Liver (tissue), 3 donors: ENCODE results near the gene GNPTAB.

Experiments used
- GABPA ChIP-seq, 2 donors: IDR thresholded peaks in 1 of 2; conservative IDR thresholded peaks in 1 of 2; 2 replicates each; pipeline ENCODE4 v1.6.1; 2016; ENCODE audit warnings: antibody characterized with exemption in 2 of 2, mild to moderate bottlenecking in 1 of 2, moderate library complexity in 1 of 2
- JUND ChIP-seq, 2 donors: IDR thresholded peaks; 2 replicates each; pipeline ENCODE4 v1.6.1; 2016; ENCODE audit warnings: antibody characterized with exemption in 2 of 2
- RXRA ChIP-seq, 2 donors: IDR thresholded peaks; 2 replicates each; pipeline ENCODE4 v1.6.1; 2017 to 2018; ENCODE audit warnings: antibody characterized with exemption in 2 of 2, mild to moderate bottlenecking in 1 of 2
- TF ChIP-seq, protein P1 (sequence below): IDR thresholded peaks from 2 replicates; pipeline ENCODE4 v1.6.1; 2016; ENCODE audit warnings: antibody characterized with exemption
- TF ChIP-seq, protein P2 (sequence below): fragments of 150-350 bp; IDR thresholded peaks from 2 replicates; pipeline ENCODE4 v1.5.1; 2017; ENCODE audit warnings: improper control_type of control experiment, low read depth, low read length; ENCODE audit not compliant: missing input control
- donor health status: healthy.
- donor health status: healthy.

DNA sequence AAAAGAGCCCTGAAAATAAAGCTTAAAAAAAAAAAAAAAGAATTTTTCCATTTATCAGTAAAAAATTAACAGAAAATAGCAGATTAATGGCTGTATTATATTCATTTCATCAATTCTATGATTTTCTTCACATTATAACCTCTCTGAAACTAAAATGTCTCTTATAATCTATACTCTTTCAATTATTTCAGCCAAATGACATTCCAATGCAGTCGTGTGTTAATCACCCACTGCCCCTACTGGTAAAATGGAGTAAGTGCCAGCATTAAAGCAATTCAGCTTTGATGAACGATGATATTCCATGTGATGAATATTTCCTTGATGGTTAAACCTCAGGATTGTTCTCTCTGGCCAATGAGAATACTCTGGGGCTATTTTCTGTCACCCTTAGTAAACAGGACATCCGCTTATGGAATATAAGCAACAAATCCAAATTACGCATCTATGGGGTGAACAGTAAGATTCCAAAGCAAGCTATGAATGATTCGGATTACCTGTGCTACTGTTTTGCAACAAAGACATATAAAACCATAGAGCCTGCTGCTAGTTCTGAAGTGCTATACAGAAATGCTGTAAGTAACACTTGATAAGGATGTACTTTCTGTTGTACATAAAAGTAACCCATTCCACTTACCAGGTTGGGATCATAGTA, 71.2 kb downstream of the GNPTAB start:
- TF ChIP-seq GABPA (IDR thresholded peaks at IDR 0.05 in 1 of 2, conservative IDR thresholded peaks at IDR 0.05 in 1 of 2) = no peak
- TF ChIP-seq, protein P1, sequence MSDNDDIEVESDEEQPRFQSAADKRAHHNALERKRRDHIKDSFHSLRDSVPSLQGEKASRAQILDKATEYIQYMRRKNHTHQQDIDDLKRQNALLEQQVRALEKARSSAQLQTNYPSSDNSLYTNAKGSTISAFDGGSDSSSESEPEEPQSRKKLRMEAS = no peak
- TF ChIP-seq, protein P2, sequence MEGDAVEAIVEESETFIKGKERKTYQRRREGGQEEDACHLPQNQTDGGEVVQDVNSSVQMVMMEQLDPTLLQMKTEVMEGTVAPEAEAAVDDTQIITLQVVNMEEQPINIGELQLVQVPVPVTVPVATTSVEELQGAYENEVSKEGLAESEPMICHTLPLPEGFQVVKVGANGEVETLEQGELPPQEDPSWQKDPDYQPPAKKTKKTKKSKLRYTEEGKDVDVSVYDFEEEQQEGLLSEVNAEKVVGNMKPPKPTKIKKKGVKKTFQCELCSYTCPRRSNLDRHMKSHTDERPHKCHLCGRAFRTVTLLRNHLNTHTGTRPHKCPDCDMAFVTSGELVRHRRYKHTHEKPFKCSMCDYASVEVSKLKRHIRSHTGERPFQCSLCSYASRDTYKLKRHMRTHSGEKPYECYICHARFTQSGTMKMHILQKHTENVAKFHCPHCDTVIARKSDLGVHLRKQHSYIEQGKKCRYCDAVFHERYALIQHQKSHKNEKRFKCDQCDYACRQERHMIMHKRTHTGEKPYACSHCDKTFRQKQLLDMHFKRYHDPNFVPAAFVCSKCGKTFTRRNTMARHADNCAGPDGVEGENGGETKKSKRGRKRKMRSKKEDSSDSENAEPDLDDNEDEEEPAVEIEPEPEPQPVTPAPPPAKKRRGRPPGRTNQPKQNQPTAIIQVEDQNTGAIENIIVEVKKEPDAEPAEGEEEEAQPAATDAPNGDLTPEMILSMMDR = peak; percentile 80
- no peak for TF ChIP-seq RXRA (IDR thresholded peaks at IDR 0.05)
- TF ChIP-seq JUND (IDR thresholded peaks at IDR 0.05) = no peak
